GM21390 (cell line): ENCODE measurements around the gene INO80C.

Source experiments
- ATAC-seq: cut with Tn5 transposase; IDR thresholded peaks from one replicate; pipeline ENCODE4 v1.9.1; 2021; ENCODE audit not compliant: unreplicated experiment

The INO80C gene, protein sequence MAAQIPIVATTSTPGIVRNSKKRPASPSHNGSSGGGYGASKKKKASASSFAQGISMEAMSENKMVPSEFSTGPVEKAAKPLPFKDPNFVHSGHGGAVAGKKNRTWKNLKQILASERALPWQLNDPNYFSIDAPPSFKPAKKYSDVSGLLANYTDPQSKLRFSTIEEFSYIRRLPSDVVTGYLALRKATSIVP

DNA sequence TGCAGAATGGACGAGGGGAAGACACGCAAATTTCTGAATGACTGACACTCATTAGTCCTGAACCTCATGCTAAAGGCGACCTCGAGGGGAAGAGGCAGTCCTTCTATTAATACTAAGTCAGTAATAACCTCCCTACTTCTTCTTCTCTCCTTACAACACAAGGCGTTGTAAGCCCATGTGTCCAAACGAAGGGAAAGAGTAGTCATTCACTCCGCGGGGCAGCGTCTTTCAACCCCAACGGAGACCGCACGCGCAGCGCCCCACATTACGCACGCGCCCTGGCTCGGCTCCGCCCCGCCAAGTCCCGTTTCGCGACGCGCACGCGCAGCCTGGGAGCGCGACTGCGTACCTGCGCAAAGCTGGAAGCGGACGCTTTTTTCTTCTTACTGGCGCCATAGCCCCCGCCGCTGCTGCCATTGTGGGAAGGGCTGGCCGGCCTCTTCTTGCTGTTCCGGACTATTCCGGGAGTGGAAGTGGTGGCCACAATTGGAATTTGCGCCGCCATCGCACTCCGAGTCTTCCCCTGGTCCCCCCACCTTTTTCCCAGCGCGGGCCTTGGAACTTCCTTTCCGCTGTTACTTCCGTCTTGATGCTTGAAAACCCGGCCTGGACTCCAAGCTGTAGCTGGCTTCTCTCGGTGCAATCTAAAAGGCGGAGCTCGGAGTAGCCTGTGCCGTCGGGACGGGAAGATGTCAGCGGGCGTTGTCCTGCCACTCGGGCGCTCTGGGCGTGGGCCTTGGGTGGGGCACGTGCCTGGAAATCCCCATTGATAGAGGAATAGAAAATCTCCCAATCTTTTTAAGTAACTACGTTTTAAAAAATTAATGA, at the start of gene INO80C:
TSS of gene INO80C (minus strand) at position 591 of the 828 bp plus-strand sequence. CDS start at position 505, 86 bp downstream.
- peak; percentile 93 for ATAC-seq

DNA sequence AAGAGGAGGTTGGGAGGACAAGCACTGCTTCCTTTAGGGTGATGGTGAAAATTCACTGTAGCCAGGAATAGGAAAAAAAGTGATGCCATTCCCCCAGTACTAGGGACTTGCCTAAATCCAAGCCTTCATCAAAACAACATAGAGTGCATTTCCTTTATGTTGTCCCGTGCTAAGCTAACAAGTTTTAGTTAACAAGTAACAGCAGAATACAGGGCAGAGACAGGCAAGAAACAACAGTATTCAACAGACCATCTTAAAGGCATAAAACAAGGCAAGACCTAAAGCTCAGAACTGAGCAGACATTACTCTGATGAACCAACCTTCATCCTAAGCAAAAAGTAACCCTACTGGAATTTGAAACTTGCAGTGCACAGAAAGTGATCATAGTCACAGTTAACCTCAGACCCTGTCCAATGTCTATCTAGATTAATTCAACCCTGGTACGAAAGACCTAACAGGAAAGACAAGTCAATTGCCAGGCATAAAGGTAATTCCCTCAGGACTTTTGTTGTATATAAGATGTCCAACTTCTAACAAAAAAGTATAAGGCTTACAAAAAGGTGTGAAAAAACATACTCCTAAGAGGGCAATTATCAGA, 49.3 kb upstream of the INO80C start:
- ATAC-seq: no peak

DNA sequence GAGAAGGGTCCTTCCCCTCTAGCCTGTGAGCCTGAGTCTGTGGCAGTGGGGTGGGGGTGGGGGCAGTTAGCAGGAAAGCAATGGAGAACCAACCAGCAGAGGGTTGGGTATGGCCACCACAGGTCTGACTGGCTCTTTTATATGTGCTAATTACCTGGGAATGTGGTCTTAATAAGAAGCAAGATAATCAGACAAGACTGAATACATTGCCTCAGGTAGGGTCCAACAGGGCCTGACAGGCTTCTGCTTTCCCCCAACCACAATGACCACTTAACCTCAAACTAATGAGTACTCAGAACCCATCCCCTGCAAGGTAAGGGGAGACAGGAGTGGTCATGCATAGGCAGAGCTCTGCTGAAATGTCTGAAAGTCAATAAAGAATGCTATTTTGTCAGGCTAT, 44.6 kb upstream of the INO80C start:
- no peak for ATAC-seq

DNA sequence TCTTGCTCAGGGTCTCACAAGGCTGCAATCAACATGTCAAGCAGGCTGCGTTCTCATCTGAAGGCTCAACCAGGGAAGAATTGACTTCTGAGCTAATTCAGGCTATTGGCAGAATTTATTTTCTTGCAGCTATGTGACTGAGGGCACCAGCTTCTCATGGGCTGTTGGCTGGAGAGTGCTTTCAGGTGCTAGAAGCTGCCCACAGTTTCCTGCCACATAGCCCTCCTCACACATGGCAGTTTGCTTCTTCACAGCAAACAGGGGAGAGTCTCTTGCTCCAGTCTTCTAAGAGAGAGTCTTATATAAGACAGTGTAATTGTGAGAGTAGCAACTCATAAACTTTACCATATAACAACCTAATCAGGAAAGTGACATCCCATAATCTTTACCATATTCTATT, 37.5 kb upstream of the INO80C start:
- ATAC-seq: no peak

DNA sequence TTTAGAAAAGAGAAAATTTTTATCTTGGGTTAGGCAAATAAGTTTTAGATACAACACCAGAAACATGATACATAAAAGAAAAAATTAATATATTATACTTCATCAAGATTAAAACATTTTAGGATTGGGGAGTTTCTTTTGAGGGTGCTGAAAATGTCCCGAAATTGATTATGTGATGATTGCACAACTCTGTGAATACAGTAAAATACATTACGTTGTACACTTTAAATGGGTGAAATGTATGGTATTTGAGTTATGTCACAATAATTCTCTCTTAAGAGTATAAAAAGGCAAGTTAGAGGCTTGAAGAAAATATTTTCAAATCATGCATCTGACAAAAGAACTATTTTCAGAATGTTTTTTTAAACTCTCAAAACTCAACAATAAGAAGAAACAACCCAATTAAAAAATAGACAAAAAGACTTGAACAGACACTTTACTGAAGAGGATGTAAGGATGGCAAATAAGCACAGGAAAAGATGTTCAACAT, 36.2 kb upstream of the INO80C start:
- no peak for ATAC-seq

DNA sequence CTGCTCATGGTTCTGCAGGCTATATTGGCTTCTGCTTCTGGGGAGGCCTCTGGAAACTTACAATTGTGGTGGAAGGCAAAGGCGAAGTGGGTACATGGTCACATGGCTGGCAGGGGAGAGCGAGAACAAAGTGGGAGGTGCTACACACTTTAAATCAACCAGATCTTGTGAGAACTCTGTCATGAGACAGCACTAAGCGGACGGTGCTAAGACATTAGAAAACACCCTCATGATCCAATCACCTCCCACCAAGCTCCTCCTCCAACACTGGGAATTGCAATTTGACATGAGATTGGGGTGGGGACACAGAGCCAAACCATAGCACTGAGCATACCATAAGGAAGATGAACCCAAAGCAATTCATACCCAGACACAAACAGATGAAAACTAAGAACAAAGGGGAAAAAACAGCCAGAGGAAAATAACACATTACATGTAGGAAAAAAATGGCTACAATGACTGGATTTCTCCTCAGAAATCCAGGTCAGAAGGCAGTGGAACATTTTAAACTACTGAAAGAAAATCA, 31.1 kb upstream of the INO80C start:
- ATAC-seq: no peak

DNA sequence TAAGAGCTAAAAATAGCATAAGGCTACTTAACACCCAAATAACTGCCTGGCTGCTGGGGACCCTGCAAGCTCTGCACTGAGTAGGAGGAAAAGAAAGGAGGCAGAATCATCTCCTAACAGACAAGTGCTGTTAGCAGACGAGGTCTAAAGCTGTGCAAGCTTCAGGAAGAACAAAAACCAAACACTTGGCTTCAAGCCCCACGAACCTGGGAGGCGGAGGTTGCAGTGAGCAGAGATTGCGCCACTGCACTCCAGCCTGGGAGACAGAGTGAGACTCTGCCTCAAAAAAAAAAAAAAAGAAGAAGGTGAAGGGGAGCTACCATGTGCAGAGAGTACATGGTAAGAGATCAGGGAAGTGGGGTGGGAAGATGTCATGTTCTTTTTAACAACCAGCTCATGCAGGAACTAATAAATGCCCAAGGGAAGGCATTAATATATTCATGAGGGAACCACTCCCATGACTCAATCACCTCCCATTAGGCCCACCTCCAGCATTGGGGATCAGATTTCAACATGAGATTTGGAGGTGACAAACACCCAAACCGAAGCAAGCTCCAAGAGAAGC, 28.8 kb upstream of the INO80C start:
- no peak for ATAC-seq

DNA sequence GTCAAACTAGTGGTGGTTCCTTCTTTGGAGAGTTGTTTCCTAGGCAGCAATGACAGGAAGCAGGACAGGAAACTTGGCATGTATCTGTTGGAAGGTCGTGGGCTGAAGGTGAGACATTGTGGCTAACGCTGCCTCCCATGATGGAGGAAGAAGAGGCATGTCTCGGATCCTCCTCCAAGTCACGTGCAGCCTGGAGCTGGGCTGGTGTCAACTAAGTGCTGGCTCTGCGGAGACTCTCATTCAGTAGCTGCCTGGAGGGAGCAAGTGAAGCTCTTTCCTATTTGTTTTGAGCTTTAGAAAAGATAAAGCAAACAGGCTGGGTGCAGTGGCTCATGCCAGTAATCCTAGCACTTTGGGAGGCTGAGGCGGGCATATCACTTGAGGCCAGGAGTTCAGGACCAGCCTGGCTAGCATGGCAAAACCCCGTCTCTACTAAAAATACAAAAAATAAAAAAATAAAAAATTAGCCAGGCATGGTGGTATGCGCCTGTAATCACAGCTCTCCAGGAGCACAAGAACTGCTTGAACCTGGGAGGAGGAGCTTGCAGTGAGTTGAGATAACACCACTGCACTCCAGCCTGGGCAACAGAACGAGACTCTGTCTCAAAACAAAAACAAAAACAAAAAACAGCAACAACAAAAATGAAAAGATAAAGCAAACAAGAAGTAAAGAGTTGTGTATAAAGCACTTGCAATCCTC, 28.2 kb upstream of the INO80C start:
- ATAC-seq: no peak

DNA sequence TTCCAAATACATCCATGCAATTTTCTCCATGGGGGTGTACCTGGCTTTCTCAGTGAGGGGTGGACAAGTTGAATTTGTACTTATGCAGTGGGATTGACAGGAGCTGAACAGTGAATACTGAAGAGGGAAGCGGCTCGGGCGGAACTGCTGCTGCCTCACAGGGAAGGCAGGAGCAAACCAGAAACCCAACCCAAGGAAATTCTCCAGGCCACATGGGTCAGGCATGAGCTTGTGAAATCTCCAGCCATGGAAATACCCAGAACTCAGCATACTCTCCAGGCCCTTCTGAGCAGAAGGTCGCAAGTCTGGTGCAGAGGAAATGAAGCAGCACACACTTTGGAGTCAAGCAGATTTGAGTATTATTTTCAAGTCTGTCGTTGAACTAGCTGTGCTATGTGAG, 26.5 kb upstream of the INO80C start:
- ATAC-seq: no peak

DNA sequence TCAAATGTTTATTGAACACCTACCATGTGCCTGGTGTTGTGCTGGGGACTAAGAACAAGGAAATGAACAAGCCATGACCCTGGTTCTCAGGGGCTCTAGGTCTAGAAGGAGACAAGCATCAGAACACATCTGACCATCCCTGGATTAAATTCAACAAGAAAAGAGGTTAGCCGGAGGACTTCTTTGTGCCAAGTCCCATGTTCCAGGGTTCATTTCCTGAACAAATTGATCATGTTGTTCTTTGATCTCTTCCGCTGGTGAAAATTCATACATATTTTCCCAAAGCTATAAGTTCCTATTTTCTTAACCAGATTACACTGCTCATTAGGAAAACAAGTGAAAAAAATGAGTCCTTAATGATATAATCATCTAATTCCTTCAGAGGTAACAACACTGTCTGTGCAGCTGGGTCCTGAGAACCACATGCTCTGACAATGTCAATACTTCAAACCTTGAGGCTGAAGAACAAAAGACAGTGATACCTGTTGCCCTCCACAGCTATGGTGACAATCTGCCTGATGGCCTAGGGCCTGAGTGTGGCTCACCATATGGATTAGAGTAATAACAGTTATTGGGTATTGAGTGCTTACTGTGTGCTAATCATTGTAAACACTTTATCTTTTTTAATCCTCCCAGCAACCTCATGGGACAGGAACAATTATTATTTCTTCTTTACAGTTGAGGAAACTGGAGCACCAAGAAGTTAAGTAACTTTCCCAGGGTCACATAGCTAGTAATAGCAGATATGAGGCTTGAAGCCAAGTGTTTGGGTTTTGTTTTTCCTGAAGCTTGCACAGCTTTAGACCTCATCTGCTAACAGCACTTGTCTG, 24.6 kb upstream of the INO80C start:
- no peak for ATAC-seq

DNA sequence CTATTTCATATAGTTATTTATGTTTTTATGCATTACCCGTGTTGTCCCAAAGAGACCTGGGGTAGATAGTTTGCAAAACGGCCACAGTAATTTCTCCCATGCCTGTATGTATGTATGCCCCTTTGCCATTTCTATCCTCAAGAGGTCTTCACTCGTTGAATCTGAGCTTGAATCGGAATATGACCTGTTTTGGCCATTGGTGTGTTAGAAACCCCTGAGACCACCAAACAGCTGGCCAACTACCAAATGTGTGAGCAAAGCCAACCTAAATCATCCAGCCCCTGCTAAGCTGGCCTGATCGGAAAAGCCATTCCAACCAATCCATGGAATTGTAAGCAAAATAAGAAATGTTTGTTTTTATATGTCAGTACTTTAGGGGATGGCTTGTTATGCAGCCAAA, 23.4 kb upstream of the INO80C start:
- ATAC-seq: no peak

DNA sequence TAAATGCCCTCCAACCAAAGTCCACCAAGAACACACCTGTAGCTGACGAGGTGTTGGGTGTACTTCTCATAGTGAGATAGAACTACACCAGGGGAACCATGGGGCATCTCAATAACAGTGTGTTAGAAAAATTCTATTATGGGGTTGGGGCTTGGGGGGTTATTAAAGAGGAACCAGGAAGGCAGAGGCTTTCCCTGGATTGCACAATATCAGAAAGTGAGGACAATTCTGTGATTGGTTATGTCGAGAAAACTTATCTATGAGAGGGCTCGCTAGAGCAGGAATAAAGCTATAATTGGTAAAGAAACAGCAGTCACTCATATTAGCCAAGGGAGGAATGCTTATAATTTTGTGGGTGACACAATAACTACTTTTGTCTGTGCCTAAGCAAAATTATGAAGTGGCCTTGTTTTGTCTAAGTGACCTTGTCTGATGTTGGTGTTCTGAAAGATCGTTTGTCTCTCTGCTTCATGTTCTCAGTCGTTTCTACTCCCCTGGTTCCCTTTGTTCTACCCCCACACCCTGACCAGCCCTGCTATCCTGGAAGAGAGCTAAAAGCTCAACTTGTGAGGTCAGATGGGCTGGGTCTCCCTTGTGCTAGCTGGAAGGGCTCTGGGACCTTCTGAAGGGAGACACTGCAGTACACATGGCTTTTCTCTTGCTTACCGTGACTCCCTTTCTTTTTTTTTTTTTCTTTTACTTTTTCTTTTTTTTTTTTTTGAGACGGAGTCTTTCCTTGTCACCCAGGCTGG, 21.6 kb upstream of the INO80C start:
- ATAC-seq: no peak

DNA sequence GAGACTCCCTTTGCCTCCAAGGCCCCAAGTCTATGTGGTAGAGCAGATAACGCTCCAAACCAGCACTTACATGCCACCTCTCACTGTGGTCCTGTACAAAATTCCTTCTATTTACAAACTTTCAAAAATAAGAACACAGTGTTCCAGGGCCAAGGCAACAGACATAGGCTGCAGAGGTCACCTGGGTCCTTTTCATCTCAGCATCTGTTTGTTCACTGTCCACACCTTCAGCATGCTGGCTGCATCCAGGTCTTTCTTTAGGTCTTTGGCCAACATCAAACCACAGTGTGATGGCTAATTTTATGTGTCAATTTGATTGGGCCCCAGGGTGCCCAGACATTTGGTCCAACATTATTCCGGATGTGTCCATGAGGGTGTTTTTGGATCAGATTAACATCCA, 20.0 kb upstream of the INO80C start:
- ATAC-seq: no peak

DNA sequence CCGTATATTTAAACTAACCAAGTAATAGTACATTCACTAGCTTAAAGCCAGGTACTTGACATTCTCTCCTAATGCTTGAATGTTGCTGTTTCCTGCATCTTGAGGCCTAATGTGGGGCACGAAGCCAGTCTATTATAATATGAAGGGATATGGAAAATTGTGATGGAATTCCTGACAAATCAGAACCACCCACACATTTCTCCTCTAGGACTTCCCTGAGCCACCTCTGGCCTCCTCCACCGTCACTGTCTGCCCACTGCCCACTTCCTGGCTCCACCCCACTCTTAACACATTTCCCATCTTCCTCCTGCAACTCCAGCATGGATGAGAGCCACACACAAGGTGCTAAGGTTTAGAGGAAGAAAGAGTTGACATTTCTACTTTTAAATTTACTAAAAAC, 19.0 kb upstream of the INO80C start:
- ATAC-seq: no peak

DNA sequence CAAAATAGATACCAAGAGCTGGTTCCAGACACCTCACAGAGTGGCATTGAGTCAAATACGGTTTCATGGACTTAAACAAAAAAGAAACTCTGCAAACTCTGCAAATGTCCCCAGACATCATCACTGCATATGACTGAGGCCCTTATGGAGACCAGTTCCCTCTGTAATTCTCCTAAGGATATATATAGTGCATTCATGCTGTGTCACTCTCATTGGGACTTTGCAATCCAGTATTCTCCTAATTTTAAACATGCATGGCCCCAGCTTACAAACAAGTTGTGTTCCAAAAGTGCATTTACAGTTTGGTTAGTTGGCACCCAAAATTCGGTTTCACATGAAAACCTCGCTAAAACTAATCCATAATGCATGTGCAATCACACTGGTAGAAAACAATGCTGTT, 18.6 kb upstream of the INO80C start:
- no peak for ATAC-seq

DNA sequence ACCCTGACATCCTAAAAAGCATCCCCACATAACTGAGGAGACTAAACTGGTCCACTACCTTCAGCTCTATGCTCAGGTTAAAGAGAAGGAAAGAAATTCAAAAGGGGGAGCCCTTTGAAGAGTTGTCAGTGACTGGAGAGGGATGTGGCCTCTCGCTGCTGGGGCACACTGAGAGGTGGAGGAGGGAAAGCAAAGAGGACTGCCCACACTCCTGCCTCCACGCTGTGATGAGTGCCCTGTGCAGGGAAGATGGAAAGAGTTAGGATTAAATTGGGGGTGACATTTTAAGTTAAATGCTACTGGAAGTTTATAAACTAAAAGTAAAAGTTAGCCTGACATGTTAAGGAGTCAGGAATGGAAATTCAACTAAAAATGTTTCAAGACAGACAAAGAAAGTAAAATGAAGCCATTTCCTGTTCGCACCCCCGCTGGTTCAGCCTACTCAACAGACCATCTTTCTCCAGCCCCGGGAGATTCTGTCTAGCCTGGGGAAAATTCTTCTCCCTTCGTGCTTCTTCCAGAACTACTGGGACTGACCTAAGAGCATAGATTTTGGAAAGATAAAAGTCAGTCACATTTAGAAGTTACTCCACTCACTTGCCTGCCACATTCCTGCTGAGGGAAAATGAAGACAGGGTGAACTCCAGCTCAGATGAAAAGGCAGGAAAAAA, 17.8 kb upstream of the INO80C start:
- ATAC-seq: no peak

DNA sequence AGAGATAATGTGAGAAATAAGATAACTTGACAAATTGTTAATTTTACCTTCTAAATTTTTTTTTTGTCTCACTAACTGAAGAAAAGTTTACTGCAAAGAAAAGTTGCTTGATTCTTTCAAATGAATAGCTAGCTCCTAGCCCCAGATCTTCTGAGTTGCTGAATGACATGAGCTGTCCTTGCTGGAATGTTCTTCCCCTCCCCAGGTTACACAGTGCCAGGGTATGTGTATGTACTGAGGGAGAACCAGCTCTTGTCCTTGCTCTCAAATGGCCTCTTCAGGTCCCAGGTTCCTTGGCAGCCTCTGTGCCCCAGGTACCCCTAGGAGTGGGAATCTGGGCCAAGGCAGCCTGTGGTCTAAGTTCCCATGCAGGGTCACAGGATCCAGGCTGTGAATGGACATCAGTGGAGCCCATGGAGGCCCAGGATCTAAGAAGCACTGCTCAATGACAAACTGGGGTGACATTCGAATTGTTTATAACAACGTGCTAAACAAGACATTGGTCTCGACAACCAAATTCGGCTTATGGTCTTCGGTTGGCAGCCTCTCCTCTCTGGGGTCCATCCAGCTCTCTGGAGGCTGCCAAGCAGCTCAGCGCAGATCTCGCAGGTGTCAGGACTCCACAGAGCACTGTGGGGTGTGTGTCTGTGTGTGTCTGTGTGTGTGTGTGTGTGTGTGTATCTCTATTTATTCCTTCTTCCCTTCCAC, 17.1 kb upstream of the INO80C start:
- ATAC-seq: no peak

DNA sequence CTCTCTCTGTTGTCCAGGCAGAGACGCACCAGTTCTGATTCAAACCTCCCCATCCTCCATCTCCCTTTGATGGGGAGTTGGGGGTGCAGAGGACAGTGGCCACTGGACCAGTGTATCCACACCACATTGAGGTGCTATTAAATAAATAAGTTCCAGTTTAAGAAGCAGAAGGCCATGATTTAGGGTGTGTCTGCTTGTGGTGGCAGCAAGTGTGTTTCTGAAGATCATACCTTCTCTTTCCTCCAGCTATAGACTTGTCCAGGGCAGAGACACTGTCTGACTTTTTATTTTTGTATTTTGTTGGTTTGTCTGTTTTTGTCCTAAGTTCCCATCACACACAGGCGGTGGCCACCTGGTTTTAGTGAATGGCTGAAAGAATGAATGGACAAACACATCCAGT, 16.5 kb upstream of the INO80C start:
- no peak for ATAC-seq
